ENCODE measurements around the gene CAMKMT.

The CAMKMT gene

DNA sequence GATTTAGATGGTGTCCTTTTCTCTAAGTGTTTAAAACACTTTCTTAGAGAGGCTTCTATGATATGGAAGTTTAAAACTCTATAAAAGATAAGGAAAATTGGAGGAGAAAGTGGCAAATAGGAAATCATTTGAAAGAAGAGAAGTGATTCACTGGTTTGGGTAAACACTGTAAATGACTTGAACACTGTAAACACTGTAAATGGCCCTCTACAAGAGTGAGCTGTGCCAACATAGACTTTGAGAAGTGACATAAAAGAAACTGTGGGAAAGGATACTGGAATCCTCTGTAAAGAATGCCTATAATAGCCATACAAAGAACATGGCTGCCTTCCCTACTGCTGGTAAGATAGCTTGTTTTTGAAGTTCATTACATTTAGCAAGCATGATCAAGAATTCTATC is 368.8 kb downstream of the CAMKMT start:
- H3K27me3 ChIP-seq (replicated peaks; ENCODE audit: control insufficient read depth, insufficient read depth, low read length, poor library complexity, severe bottlenecking): no peaks in the 10 kb centered on the region
- H3K36me3 ChIP-seq (ENCODE audit: control insufficient read depth, insufficient read depth, low read length): no peaks in the 10 kb centered on the region
- H3K9me3 ChIP-seq (ENCODE audit: control insufficient read depth, low read length): no peaks in the 10 kb centered on the region

DNA sequence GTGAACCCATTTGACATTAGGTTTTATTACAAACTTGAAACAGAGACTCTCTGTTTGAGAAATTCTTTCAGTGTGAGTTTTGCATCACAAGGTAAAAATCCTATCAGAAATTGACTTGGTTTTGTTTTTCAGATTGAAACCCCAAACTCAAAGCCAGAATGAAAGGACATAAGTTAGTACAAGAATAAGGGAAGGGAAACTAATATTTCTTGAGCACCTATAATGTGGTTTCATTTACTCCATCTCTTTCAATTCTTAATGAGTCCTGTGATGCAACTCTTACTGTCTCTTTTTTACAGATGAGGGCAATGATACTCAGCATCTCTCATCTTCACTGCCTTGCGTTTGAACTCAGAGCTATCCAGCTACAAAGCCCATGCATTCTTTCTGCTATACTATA is 369.8 kb downstream of the CAMKMT start:
- H3K4me3 ChIP-seq (ENCODE audit: insufficient read depth, low read depth, low read length, poor library complexity, severe bottlenecking): no peak overlapping the region
- no peaks in the 10 kb centered on the region for H3K27me3 ChIP-seq (replicated peaks; ENCODE audit: control insufficient read depth, insufficient read depth, low read length, poor library complexity, severe bottlenecking)
- no peak overlapping the region for H3K27ac ChIP-seq (ENCODE audit: insufficient read depth, low read length, poor library complexity, severe bottlenecking)
- no peaks in the 10 kb centered on the region for H3K36me3 ChIP-seq (ENCODE audit: control insufficient read depth, insufficient read depth, low read length)
- DNase-seq: no peak
- H3K9me3 ChIP-seq (ENCODE audit: control insufficient read depth, low read length): no peaks in the 10 kb centered on the region
- no peaks in the 10 kb centered on the region for H3K4me1 ChIP-seq (ENCODE audit: control insufficient read depth, insufficient read depth, low read length, poor library complexity, severe bottlenecking)

More for the DNA sequence above, 368.8 kb downstream of the CAMKMT start:
- no peak overlapping the region for H3K4me3 ChIP-seq (ENCODE audit: insufficient read depth, low read depth, low read length, poor library complexity, severe bottlenecking)
- H3K27ac ChIP-seq (ENCODE audit: insufficient read depth, low read length, poor library complexity, severe bottlenecking): no peak overlapping the region
- DNase-seq: no peak
- H3K4me1 ChIP-seq (ENCODE audit: control insufficient read depth, insufficient read depth, low read length, poor library complexity, severe bottlenecking): no peaks in the 10 kb centered on the region

DNA sequence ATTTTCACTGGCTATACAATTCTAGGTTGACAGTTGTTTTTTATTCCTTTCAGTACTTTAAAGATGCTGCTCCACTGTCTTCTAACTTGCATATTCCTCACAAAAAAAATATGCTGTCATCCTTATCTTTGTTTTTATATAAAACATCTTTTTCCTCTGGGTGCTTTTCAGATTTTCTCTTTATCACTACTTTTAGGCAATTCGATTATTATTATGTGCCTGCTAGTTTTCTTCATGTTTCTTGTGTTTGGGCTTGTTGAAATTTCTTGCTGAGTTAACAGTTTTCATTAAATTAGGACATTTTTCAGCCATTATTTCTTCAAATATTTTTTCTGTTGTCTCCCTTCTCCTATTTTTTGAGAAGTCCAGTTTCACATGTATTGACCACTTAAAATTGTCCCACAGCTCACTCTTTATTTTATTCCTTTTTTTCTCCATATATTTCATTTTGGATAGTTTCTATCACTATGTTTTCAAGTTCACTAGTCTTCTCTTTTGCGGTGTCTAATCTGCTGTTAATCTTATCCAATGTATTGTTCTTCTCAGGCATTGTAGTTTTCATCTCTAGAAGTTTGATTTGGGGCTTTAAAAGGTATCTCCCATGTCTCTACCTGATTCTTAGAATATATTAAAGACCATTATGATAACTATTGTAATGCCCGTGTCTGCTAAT is 374.7 kb downstream of the CAMKMT start:
- no peak overlapping the region for H3K4me3 ChIP-seq (ENCODE audit: insufficient read depth, low read depth, low read length, poor library complexity, severe bottlenecking)
- H3K36me3 ChIP-seq (ENCODE audit: control insufficient read depth, insufficient read depth, low read length): no peaks in the 10 kb centered on the region
- H3K27ac ChIP-seq (ENCODE audit: insufficient read depth, low read length, poor library complexity, severe bottlenecking): no peak overlapping the region
- no peaks in the 10 kb centered on the region for H3K27me3 ChIP-seq (replicated peaks; ENCODE audit: control insufficient read depth, insufficient read depth, low read length, poor library complexity, severe bottlenecking)
- H3K4me1 ChIP-seq (ENCODE audit: control insufficient read depth, insufficient read depth, low read length, poor library complexity, severe bottlenecking): no peaks in the 10 kb centered on the region
- no peak for DNase-seq
- H3K9me3 ChIP-seq (ENCODE audit: control insufficient read depth, low read length): no peaks in the 10 kb centered on the region

DNA sequence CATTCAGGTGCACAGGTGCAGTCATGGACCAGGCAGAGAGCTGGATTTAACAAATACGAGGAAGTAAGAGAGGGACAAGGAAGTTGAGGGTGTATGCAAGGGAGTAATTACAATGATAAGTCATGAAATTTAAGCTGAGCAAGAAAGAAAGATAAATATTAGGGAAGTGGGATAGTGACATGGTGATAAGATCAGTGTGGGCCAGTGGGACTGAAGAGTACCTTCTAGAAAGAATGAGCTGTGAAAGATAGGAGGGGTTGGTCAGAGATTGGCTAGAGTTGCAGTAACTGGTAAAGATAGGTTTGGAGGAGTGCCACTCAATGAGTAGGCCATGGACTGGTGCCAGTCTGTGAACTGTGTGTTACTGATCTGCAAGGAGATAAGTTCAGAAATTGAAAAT is 378.9 kb downstream of the CAMKMT start:
- no peaks in the 10 kb centered on the region for H3K9me3 ChIP-seq (ENCODE audit: control insufficient read depth, low read length)
- no peaks in the 10 kb centered on the region for H3K27me3 ChIP-seq (replicated peaks; ENCODE audit: control insufficient read depth, insufficient read depth, low read length, poor library complexity, severe bottlenecking)
- H3K36me3 ChIP-seq (ENCODE audit: control insufficient read depth, insufficient read depth, low read length): no peaks in the 10 kb centered on the region
- no peak for DNase-seq
- no peak overlapping the region for H3K4me3 ChIP-seq (ENCODE audit: insufficient read depth, low read depth, low read length, poor library complexity, severe bottlenecking)
- no peaks in the 10 kb centered on the region for H3K4me1 ChIP-seq (ENCODE audit: control insufficient read depth, insufficient read depth, low read length, poor library complexity, severe bottlenecking)
- H3K27ac ChIP-seq (ENCODE audit: insufficient read depth, low read length, poor library complexity, severe bottlenecking): no peak overlapping the region

DNA sequence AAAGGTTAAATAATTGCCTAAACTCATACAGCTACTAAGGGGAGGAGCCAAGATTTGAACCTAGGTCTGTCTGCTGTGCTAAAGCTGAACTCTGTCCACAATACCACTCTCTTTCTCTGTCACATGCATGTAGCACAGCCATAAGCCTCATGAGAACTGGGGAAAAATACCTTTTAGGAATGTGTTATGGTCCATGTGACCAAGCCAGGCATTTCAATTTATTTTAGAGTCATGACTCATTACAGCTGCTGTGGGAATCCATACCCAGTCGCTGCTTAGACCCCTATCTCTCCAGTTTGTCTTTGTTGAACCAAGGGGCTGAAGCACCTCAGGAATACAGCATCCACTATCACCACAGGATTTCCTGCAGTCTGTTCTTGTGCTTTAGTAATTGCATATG is 379.8 kb downstream of the CAMKMT start:
- no peaks in the 10 kb centered on the region for H3K27me3 ChIP-seq (replicated peaks; ENCODE audit: control insufficient read depth, insufficient read depth, low read length, poor library complexity, severe bottlenecking)
- H3K4me1 ChIP-seq (ENCODE audit: control insufficient read depth, insufficient read depth, low read length, poor library complexity, severe bottlenecking): no peaks in the 10 kb centered on the region
- no peaks in the 10 kb centered on the region for H3K9me3 ChIP-seq (ENCODE audit: control insufficient read depth, low read length)
- no peak overlapping the region for H3K4me3 ChIP-seq (ENCODE audit: insufficient read depth, low read depth, low read length, poor library complexity, severe bottlenecking)
- H3K27ac ChIP-seq (ENCODE audit: insufficient read depth, low read length, poor library complexity, severe bottlenecking): no peak overlapping the region
- no peak for DNase-seq
- no peaks in the 10 kb centered on the region for H3K36me3 ChIP-seq (ENCODE audit: control insufficient read depth, insufficient read depth, low read length)

DNA sequence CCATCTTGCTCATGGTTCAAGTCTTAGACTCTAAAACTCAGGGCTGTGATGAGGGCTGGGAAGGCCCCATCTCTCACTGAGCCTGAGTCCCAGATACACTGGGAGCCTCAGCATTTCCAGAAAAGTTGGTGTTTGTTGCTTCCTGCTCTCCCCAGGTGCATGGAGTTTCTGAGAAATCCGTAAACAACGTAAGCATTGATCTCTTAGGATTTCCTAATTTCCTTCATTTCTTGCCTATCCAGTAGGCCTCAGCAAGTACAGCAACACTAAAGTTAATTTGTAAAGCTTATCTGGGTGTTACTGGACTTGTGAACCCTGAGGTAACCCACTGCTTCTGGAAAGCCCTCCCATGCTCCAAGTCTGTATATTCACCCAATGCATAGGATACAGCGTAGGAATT is 380.3 kb downstream of the CAMKMT start:
- Histone ChIP-seq H3K36me3 (ENCODE audit: control insufficient read depth, insufficient read depth, low read length) (no peaks in the 10 kb centered on the region), H3K4me1 (ENCODE audit: control insufficient read depth, insufficient read depth, low read length, poor library complexity, severe bottlenecking) (no peaks in the 10 kb centered on the region), H3K9me3 (ENCODE audit: control insufficient read depth, low read length) (no peaks in the 10 kb centered on the region), H3K4me3 (ENCODE audit: insufficient read depth, low read depth, low read length, poor library complexity, severe bottlenecking) (no peak overlapping the region), H3K27me3 (replicated peaks; ENCODE audit: control insufficient read depth, insufficient read depth, low read length, poor library complexity, severe bottlenecking) (no peaks in the 10 kb centered on the region), H3K27ac (ENCODE audit: insufficient read depth, low read length, poor library complexity, severe bottlenecking) (no peak overlapping the region)
- no peak for DNase-seq

DNA sequence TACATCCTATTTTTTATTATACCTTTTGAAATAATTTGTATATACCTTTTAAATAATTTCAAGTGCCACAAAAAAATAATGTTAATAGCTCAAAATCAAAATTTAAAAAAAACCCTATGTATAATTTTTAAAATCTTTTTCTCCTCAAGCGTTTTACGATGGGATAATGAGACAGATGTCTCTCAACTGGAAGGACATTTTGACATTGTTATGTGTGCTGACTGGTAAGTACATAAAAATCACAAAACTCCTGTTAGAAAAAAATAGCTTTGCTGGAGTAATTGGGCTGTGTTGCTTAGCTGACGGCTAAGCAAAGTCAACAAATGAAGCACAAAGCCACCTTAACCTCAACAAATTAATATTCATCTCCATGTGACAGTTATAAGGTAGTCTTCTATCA is 381.7 kb downstream of the CAMKMT start:
- no peak for DNase-seq
- H3K9me3 ChIP-seq (ENCODE audit: control insufficient read depth, low read length): no peaks in the 10 kb centered on the region
- H3K4me1 ChIP-seq (ENCODE audit: control insufficient read depth, insufficient read depth, low read length, poor library complexity, severe bottlenecking): no peaks in the 10 kb centered on the region
- H3K36me3 ChIP-seq (ENCODE audit: control insufficient read depth, insufficient read depth, low read length): no peaks in the 10 kb centered on the region
- H3K4me3 ChIP-seq (ENCODE audit: insufficient read depth, low read depth, low read length, poor library complexity, severe bottlenecking): no peak overlapping the region
- no peaks in the 10 kb centered on the region for H3K27me3 ChIP-seq (replicated peaks; ENCODE audit: control insufficient read depth, insufficient read depth, low read length, poor library complexity, severe bottlenecking)
- H3K27ac ChIP-seq (ENCODE audit: insufficient read depth, low read length, poor library complexity, severe bottlenecking): no peak overlapping the region

DNA sequence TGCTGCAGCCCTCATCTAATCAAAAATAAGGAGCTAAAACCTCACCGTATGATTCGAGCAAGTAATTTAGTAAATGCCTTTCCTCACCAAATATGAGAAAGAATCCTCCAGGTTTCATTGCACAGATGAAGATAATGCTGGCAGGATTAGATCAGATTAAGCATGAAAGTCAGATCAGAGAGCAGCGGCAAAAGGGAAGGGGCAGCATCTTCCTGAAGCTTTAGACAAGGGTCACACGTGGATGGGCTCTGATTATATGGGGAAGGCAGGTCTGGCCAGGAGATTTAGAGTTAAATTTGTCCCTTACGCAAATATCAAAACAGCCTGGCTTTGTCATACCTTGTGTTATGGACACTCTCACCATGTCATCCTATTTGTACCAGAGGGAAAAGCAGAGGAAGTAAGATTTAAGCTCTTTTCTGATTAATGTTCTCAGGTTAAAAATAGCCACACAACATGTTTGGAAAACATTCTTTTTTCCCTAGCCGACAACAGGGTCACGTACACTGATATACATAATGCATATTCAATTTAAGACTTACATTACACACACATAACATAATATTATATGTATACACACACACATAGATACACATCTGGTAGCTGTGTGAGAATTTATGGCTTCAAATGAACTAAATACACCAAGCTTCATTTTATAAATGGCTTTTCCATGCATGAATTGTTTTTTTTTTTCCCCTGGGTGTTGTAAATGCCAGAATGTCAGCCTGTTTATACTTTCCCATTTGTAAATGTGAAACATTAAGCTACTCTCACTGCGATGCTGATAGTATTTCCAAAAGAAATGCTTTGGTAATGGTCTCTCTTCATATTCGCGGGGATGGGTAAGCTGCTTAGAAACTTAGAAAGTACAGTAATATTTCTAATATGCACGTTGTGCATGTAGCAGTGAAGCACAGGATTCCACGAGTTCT is 383.5 kb downstream of the CAMKMT start:
- Histone ChIP-seq H3K9me3 (ENCODE audit: control insufficient read depth, low read length) (no peaks in the 10 kb centered on the region), H3K36me3 (ENCODE audit: control insufficient read depth, insufficient read depth, low read length) (no peaks in the 10 kb centered on the region), H3K27me3 (replicated peaks; ENCODE audit: control insufficient read depth, insufficient read depth, low read length, poor library complexity, severe bottlenecking) (no peaks in the 10 kb centered on the region), H3K27ac (ENCODE audit: insufficient read depth, low read length, poor library complexity, severe bottlenecking) (no peak overlapping the region), H3K4me3 (ENCODE audit: insufficient read depth, low read depth, low read length, poor library complexity, severe bottlenecking) (no peak overlapping the region), H3K4me1 (ENCODE audit: control insufficient read depth, insufficient read depth, low read length, poor library complexity, severe bottlenecking) (no peaks in the 10 kb centered on the region)
- DNase-seq: no peak

DNA sequence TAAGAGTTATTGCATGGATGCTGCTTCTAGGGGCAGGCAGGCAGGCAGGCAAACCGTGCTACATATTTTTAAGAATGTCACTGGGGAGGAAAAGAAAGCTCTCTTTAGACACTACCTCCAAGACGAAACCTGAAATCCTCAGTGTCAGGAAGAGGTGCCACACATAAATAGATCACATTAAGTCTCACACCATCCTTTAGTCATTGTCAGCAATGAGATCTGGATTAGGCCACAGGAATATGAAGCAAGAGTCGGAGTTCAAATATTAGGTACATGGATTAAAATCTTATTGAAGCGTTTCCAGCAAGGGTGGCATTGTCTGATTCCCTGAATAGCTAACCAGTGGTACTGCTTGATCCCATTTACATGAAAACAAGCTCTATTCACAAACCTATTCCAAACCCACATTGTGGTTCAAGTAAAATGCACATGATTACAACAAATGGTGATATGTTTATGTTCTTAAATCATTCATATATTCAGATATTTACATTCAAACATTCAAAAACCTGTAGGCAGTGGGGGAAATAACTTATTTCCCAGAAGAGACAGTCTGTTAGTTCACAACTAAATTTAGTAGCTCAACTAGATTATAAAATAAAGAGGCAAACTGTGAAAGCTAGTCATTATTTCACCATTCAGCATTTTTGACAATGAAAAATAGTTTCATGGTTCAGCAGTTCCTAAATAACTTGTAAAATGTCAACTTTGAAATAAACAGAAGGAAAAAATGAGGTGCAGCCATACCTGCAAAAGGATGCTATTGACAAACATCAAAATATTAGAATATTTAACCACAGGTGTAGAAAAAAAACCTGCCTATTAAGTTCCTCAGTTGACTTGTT is 384.4 kb downstream of the CAMKMT start:
- Histone ChIP-seq H3K4me3 (ENCODE audit: insufficient read depth, low read depth, low read length, poor library complexity, severe bottlenecking) (no peak overlapping the region), H3K27me3 (replicated peaks; ENCODE audit: control insufficient read depth, insufficient read depth, low read length, poor library complexity, severe bottlenecking) (no peaks in the 10 kb centered on the region), H3K4me1 (ENCODE audit: control insufficient read depth, insufficient read depth, low read length, poor library complexity, severe bottlenecking) (no peaks in the 10 kb centered on the region), H3K27ac (ENCODE audit: insufficient read depth, low read length, poor library complexity, severe bottlenecking) (no peak overlapping the region), H3K36me3 (ENCODE audit: control insufficient read depth, insufficient read depth, low read length) (no peaks in the 10 kb centered on the region), H3K9me3 (ENCODE audit: control insufficient read depth, low read length) (no peaks in the 10 kb centered on the region)
- no peak for DNase-seq
